ENCODE results near the gene IMMP2L.

The IMMP2L gene

DNA sequence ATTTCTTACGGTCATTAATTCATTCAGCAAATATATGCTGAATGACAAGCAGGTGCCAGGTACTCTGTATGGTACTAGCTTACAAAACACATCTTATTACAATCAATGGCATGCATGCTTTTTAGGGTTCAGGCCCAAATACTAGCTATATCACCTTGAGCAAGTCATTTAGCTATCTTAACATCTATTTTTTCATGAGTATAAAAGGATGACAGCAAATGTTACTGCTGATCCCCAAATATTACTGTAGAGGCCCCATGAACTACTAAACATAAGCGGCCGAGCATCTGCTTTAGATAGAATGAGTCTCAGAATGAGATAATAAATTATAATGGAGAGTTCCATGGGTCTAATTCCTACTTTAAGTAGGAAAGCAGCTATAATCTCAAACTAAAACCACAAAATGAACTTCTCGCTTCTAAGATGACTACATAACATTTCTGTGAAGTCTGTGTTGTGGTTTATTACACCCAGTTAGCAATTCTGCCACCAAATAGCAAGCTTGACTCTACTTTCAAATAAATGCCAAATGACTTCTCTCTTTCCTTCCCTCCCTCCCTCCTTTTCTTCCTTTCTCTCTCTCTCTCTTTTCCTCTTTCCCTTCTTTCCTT lies 585.1 kb downstream of the IMMP2L start:
- no peaks in the 10 kb centered on the region for H3F3A ChIP-seq (ENCODE audit: insufficient read depth)
- no peak overlapping the region for H3K4me3 ChIP-seq (ENCODE audit: insufficient read depth, low read length, poor library complexity, severe bottlenecking)
- H3K9me3 ChIP-seq (ENCODE audit: insufficient read depth, low read length) = no peaks in the 10 kb centered on the region
- H3K4me2 ChIP-seq (ENCODE audit: low read depth, low read length, poor library complexity, severe bottlenecking) = no peak overlapping the region
- H3K27me3 ChIP-seq (ENCODE audit: low read length) = no peaks in the 10 kb centered on the region
- no peaks in the 10 kb centered on the region for H3K36me3 ChIP-seq (ENCODE audit: low read length)
- H3K27ac ChIP-seq (ENCODE audit: low read depth, low read length) = no peak overlapping the region
- H3K9me2 ChIP-seq (replicated peaks; ENCODE audit: insufficient read depth, low read length) = no peaks in the 10 kb centered on the region
- no peak overlapping the region for H2AFZ ChIP-seq (ENCODE audit: low read depth, low read length, severe bottlenecking)
- no peaks in the 10 kb centered on the region for H4K20me1 ChIP-seq (ENCODE audit: low read depth, low read length)
- H3K79me2 ChIP-seq (ENCODE audit: insufficient read depth, low read length) = no peaks in the 10 kb centered on the region
- H3K9ac ChIP-seq (ENCODE audit: low read length) = no peak overlapping the region
- TF ChIP-seq, protein P1, sequence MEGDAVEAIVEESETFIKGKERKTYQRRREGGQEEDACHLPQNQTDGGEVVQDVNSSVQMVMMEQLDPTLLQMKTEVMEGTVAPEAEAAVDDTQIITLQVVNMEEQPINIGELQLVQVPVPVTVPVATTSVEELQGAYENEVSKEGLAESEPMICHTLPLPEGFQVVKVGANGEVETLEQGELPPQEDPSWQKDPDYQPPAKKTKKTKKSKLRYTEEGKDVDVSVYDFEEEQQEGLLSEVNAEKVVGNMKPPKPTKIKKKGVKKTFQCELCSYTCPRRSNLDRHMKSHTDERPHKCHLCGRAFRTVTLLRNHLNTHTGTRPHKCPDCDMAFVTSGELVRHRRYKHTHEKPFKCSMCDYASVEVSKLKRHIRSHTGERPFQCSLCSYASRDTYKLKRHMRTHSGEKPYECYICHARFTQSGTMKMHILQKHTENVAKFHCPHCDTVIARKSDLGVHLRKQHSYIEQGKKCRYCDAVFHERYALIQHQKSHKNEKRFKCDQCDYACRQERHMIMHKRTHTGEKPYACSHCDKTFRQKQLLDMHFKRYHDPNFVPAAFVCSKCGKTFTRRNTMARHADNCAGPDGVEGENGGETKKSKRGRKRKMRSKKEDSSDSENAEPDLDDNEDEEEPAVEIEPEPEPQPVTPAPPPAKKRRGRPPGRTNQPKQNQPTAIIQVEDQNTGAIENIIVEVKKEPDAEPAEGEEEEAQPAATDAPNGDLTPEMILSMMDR (IDR thresholded peaks at IDR 0.05; ENCODE audit: insufficient read depth, low read length, poor library complexity, severe bottlenecking) = no peak
- no peak for TF ChIP-seq EZH2phosphoT487 (conservative IDR thresholded peaks at IDR 0.05; ENCODE audit: low read length)

DNA sequence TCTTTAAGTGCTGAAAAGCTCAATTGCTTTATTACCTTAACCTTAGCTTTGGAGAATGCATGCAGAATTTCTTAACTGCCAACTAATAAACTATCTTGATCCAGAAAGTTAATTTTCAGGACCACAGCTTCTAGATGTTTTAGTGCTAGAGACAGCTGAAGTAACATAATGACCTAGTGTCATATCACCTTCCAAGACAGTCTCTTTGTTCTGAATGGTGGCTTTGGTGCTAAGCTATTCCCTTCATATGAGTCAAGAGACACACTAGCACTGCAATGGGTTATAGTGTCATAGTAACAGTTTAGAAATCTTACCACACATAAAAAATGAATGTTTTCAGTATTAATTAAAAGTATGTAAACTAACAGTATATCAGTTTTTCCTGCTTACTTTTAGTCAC lies 586.8 kb downstream of the IMMP2L start:
- Histone ChIP-seq H3K27ac (ENCODE audit: low read depth, low read length) (no peak overlapping the region), H3K79me2 (ENCODE audit: insufficient read depth, low read length) (no peaks in the 10 kb centered on the region), H3K4me2 (ENCODE audit: low read depth, low read length, poor library complexity, severe bottlenecking) (no peak overlapping the region), H4K20me1 (ENCODE audit: low read depth, low read length) (no peaks in the 10 kb centered on the region), H2AFZ (ENCODE audit: low read depth, low read length, severe bottlenecking) (no peak overlapping the region), H3K36me3 (ENCODE audit: low read length) (no peaks in the 10 kb centered on the region), H3K9ac (ENCODE audit: low read length) (no peak overlapping the region), H3K4me3 (ENCODE audit: insufficient read depth, low read length, poor library complexity, severe bottlenecking) (no peak overlapping the region), H3K9me2 (replicated peaks; ENCODE audit: insufficient read depth, low read length) (no peaks in the 10 kb centered on the region), H3K9me3 (ENCODE audit: insufficient read depth, low read length) (no peaks in the 10 kb centered on the region), H3F3A (ENCODE audit: insufficient read depth) (no peaks in the 10 kb centered on the region), H3K27me3 (ENCODE audit: low read length) (no peaks in the 10 kb centered on the region)
- TF ChIP-seq EZH2phosphoT487 (conservative IDR thresholded peaks at IDR 0.05; ENCODE audit: low read length) = no peak
- TF ChIP-seq, protein P1 (IDR thresholded peaks at IDR 0.05; ENCODE audit: insufficient read depth, low read length, poor library complexity, severe bottlenecking) = no peak

DNA sequence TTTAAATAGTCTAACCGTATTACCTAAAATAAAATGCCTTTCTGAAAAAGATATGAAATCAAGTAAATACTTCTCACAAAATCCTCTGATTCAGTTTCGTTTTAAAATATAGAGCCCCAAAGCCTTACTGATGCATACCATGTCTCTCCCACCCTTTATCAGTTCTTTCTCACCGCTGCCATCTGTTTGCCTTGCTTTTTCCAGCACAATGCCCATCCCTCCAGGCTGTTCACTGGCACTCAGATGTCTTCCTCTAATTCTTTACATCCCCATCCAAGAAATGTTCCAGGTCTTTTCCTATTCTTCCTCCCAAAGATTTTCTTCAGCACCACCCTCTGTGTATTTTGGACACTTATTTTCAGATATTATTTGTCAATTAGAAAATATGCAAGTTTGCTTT lies 587.9 kb downstream of the IMMP2L start:
- Histone ChIP-seq H3K79me2 (ENCODE audit: insufficient read depth, low read length) (no peaks in the 10 kb centered on the region), H3K27me3 (ENCODE audit: low read length) (no peaks in the 10 kb centered on the region), H3F3A (ENCODE audit: insufficient read depth) (no peaks in the 10 kb centered on the region), H3K27ac (ENCODE audit: low read depth, low read length) (no peak overlapping the region), H3K9me2 (replicated peaks; ENCODE audit: insufficient read depth, low read length) (no peaks in the 10 kb centered on the region), H2AFZ (ENCODE audit: low read depth, low read length, severe bottlenecking) (no peak overlapping the region), H3K4me3 (ENCODE audit: insufficient read depth, low read length, poor library complexity, severe bottlenecking) (no peak overlapping the region), H3K9ac (ENCODE audit: low read length) (no peak overlapping the region), H3K4me2 (ENCODE audit: low read depth, low read length, poor library complexity, severe bottlenecking) (no peak overlapping the region), H3K36me3 (ENCODE audit: low read length) (no peaks in the 10 kb centered on the region), H4K20me1 (ENCODE audit: low read depth, low read length) (no peaks in the 10 kb centered on the region), H3K9me3 (ENCODE audit: insufficient read depth, low read length) (no peaks in the 10 kb centered on the region)
- no peak for TF ChIP-seq EZH2phosphoT487 (conservative IDR thresholded peaks at IDR 0.05; ENCODE audit: low read length)
- TF ChIP-seq, protein P1 (IDR thresholded peaks at IDR 0.05; ENCODE audit: insufficient read depth, low read length, poor library complexity, severe bottlenecking) = no peak

All from SU-DHL-6 (cell line).